ENCODE results near the gene INTS3. TPM values are rescaled to one million over a fixed set of nuclear protein-coding genes. Genes with fewer than 3 reads are reported as not detected.
A peak's percentile ranks its signal among the peaks of the same experiment; 100 is the strongest.

INTS3 gene
- total and polyA plus RNA-seq, 9 of the 15 experiments (the other 6 are each of a cell fraction or from before 2014, with no cell fraction given), result 6.3 to 24.1 (median 14.3) TPM

- Histone ChIP-seq H2AFZ (ENCODE audit: low read depth, low read length) (no peak overlapping the region), H3K36me3 (ENCODE audit: control insufficient read depth, insufficient read depth, low read length) (no peaks in the 10 kb centered on the region), H3K4me3 (no peak overlapping the region), H3K4me1 (replicated peaks in 1 of 2; ENCODE audit: control insufficient read depth in 2 of 2, insufficient read depth in 2 of 2, low read length in 2 of 2) (peaks cover 17 to 22% of the 10 kb centered on the region in 2 experiments), H4K20me1 (replicated peaks; ENCODE audit: control insufficient read depth, insufficient read depth, low read length) (no peaks in the 10 kb centered on the region), H3K27ac (ENCODE audit: extremely low read depth, low read depth, low read length) (no peak overlapping the region), H3K9me3 (replicated peaks; ENCODE audit: control insufficient read depth, insufficient read depth, low read depth, low read length) (no peaks in the 10 kb centered on the region), H3K9ac (ENCODE audit: insufficient read depth in 1 of 2, low read depth in 2 of 2, low read length in 2 of 2) (peak overlapping the region in 1 of 2 experiments; percentile 48; a peak in 2 of 4 replicates), H3K27me3 (ENCODE audit: control insufficient read depth in 2 of 2, insufficient read depth in 2 of 2, low read length in 2 of 2) (no peaks in the 10 kb centered on the region), H3K79me2 (ENCODE audit: control insufficient read depth, insufficient read depth, low read length) (no peaks in the 10 kb centered on the region), H3K4me2 (ENCODE audit: insufficient read depth, low read length) (no peak overlapping the region), H3K9me1 (ENCODE audit: control insufficient read depth, insufficient read depth, low read length) (no peaks in the 10 kb centered on the region)
- FAIRE-seq, result no peak
- ATAC-seq, result no peak
- 14% methylated on average over 4 of the region's 4 CpGs for WGBS (ENCODE audit: insufficient coverage, low coverage, missing lambda C conversion rate)
- in situ Hi-C loops (cut with MboI) (no loop called here), intact Hi-C loops (cut with micrococcal nuclease) (no loop called here)
- DNase-seq (ENCODE audit: extremely low read depth in 1 of 4, low spot score in 3 of 4), result no peak
- CTCF ChIA-PET (ENCODE audit: low intra/inter-chr PET ratio), result no interaction called here
- TF ChIP-seq ZNF23 (CRISPR knock-in tag; IDR thresholded peaks at IDR 0.05) (no peak), RERE (CRISPR knock-in tag; IDR thresholded peaks at IDR 0.05; ENCODE audit: borderline replicate concordance) (no peak), PRMT5 (CRISPR knock-in tag; IDR thresholded peaks at IDR 0.05) (no peak), ZFP91 (CRISPR knock-in tag; IDR thresholded peaks at IDR 0.05) (no peak), NFRKB (IDR thresholded peaks at IDR 0.05; ENCODE audit: low read depth) (no peak), ZC3H8 (IDR thresholded peaks at IDR 0.05) (no peak), ZKSCAN1 (IDR thresholded peaks at IDR 0.05; ENCODE audit: low read depth, low read length) (no peak), CC2D1A (IDR thresholded peaks at IDR 0.05) (no peak), ARID2 (IDR thresholded peaks at IDR 0.05) (no peak), MBD1 (CRISPR knock-in tag; IDR thresholded peaks at IDR 0.05) (no peak)
- POLR2A ChIA-PET, result interaction anchor here (0.6 kb wide), 1 partner anchor 20 kb away, joined by 3 read pairs; no protein-coding TSS in a partner anchor
- BruUV-seq (replicated peaks), result no TSS peak
Observed at GRCh38 chr1:153693466-153693865, 34.4 kb upstream of the INTS3 start.

Data from K562 (cell line).